ENCODE results near the gene KLK13.

Gene KLK13

GRCh38 chr19:51078104-51078503 lies 13.2 kb upstream of the KLK13 start:
- H3K36me3 ChIP-seq (ENCODE audit: control insufficient read depth, insufficient read depth, low read length) = no peaks in the 10 kb centered on the region
- H3K27me3 ChIP-seq (replicated peaks; ENCODE audit: control insufficient read depth, insufficient read depth, low read length) = no peaks in the 10 kb centered on the region; the same call in 1 of the 2 replicates

GRCh38 chr19:51076631-51077213 lies 11.8 kb upstream of the KLK13 start:
- Histone ChIP-seq H3K36me3 (ENCODE audit: control insufficient read depth, insufficient read depth, low read length) (no peaks in the 10 kb centered on the region), H3K27me3 (replicated peaks; ENCODE audit: control insufficient read depth, insufficient read depth, low read length) (no peaks in the 10 kb centered on the region; the same call in 1 of the 2 replicates)
- no peak for TF ChIP-seq CTCF (IDR thresholded peaks at IDR 0.05; ENCODE audit: insufficient read depth, low read length, poor library complexity, severe bottlenecking)

More at GRCh38 chr19:51078104-51078503, 13.2 kb upstream of the KLK13 start:
- no peak overlapping the region for H3K4me3 ChIP-seq (replicated peaks; ENCODE audit: low read depth, low read length)
- DNase-seq (ENCODE audit: extremely low read depth, insufficient read length) = no peak
- TF ChIP-seq CTCF (IDR thresholded peaks at IDR 0.05; ENCODE audit: insufficient read depth, low read length, poor library complexity, severe bottlenecking) = no peak

GRCh38 chr19:51075998-51076397 lies 11.1 kb upstream of the KLK13 start:
- Histone ChIP-seq H3K4me3 (replicated peaks; ENCODE audit: low read depth, low read length) (no peak overlapping the region), H3K36me3 (ENCODE audit: control insufficient read depth, insufficient read depth, low read length) (no peaks in the 10 kb centered on the region), H3K27me3 (replicated peaks; ENCODE audit: control insufficient read depth, insufficient read depth, low read length) (no peaks in the 10 kb centered on the region)
- no peak for TF ChIP-seq CTCF (IDR thresholded peaks at IDR 0.05; ENCODE audit: insufficient read depth, low read length, poor library complexity, severe bottlenecking)
- no peak for DNase-seq (ENCODE audit: extremely low read depth, insufficient read length)

More at GRCh38 chr19:51076631-51077213, 11.8 kb upstream of the KLK13 start:
- no peak for DNase-seq (ENCODE audit: extremely low read depth, insufficient read length)
- no peak overlapping the region for H3K4me3 ChIP-seq (replicated peaks; ENCODE audit: low read depth, low read length)

- Histone ChIP-seq H3K27me3 (replicated peaks; ENCODE audit: control insufficient read depth, insufficient read depth, low read length) (no peaks in the 10 kb centered on the region; the same call in 1 of the 2 replicates), H3K36me3 (ENCODE audit: control insufficient read depth, insufficient read depth, low read length) (no peaks in the 10 kb centered on the region), H3K4me3 (replicated peaks; ENCODE audit: low read depth, low read length) (no peak overlapping the region)
- no peak for DNase-seq (ENCODE audit: extremely low read depth, insufficient read length)
- TF ChIP-seq CTCF (IDR thresholded peaks at IDR 0.05; ENCODE audit: insufficient read depth, low read length, poor library complexity, severe bottlenecking) = no peak
Observed at GRCh38 chr19:51071095-51071405, 6.2 kb upstream of the KLK13 start.

GRCh38 chr19:51070334-51071094 lies 5.6 kb upstream of the KLK13 start:
- no peak for TF ChIP-seq CTCF (IDR thresholded peaks at IDR 0.05; ENCODE audit: insufficient read depth, low read length, poor library complexity, severe bottlenecking)
- no peak overlapping the region for H3K4me3 ChIP-seq (replicated peaks; ENCODE audit: low read depth, low read length)
- no peaks in the 10 kb centered on the region for H3K36me3 ChIP-seq (ENCODE audit: control insufficient read depth, insufficient read depth, low read length)
- H3K27me3 ChIP-seq (replicated peaks; ENCODE audit: control insufficient read depth, insufficient read depth, low read length) = no peaks in the 10 kb centered on the region; the same call in 1 of the 2 replicates
- no peak for DNase-seq (ENCODE audit: extremely low read depth, insufficient read length)

Measured in GM06990 (cell line).